ENCODE measurements around the gene MBD6. TPM values are rescaled to one million over a fixed set of nuclear protein-coding genes. Genes with fewer than 3 reads are reported as not detected.

MBD6 gene
- total and polyA plus RNA-seq, 2 of the 13 experiments (the other 11 are each of a cell fraction or from before 2014, with no cell fraction given): 4.1 to 5.9 TPM

DNA sequence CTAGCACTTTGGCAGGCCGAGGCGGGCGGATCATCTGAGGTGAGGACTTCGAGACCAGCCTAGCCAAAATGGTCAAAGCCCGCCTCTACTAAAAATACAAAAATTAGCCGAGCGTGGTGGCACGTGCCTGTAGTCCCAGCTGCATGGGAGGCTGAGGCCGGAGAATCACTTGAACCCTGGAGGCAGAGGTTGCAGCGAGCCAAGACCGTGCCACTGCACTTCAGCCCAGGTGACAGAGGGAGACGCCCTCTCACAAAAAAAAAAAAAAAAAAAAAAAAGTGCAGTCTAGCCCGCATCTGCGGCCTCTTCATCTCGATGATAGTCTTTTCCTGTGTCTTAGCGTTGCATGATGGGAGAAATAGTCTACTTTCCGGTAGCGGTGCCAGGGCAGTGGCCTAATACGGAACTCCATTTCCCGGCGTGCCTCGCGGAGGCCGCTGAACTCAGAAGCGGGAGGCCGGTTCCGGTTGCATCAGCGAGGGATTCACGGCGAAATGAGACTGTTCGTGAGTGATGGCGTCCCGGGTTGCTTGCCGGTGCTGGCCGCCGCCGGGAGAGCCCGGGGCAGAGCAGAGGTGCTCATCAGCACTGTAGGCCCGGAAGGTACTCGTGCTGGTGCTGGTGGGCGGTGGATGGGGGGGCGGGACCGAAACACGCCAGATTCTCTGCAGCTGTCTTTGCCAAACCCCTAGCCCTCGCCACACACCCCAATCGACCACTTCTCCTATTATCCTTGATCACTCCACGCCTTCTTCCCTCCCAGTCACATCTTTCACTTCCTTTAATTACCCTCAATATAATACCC lies 34.8 kb upstream of the MBD6 start, which contains the start of gene MARS1 (continued):
- TF ChIP-seq PITX1 (CRISPR knock-in tag; IDR thresholded peaks at IDR 0.05): peak; percentile 68
- TF ChIP-seq, protein P1, sequence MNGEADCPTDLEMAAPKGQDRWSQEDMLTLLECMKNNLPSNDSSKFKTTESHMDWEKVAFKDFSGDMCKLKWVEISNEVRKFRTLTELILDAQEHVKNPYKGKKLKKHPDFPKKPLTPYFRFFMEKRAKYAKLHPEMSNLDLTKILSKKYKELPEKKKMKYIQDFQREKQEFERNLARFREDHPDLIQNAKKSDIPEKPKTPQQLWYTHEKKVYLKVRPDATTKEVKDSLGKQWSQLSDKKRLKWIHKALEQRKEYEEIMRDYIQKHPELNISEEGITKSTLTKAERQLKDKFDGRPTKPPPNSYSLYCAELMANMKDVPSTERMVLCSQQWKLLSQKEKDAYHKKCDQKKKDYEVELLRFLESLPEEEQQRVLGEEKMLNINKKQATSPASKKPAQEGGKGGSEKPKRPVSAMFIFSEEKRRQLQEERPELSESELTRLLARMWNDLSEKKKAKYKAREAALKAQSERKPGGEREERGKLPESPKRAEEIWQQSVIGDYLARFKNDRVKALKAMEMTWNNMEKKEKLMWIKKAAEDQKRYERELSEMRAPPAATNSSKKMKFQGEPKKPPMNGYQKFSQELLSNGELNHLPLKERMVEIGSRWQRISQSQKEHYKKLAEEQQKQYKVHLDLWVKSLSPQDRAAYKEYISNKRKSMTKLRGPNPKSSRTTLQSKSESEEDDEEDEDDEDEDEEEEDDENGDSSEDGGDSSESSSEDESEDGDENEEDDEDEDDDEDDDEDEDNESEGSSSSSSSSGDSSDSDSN (CRISPR knock-in tag; IDR thresholded peaks at IDR 0.05): peak; percentile 44; the same call in 1 of the 2 replicates
- peak; percentile 92 for TF ChIP-seq HDAC1 (CRISPR knock-in tag; IDR thresholded peaks at IDR 0.05)
- no peak for TF ChIP-seq PAX8 (CRISPR knock-in tag; IDR thresholded peaks at IDR 0.05; ENCODE audit: borderline replicate concordance)
- no peak for TF ChIP-seq ZNF75D (CRISPR knock-in tag; IDR thresholded peaks at IDR 0.05; ENCODE audit: borderline replicate concordance)
- no peak for TF ChIP-seq ZNF775 (CRISPR knock-in tag; IDR thresholded peaks at IDR 0.05; ENCODE audit: borderline replicate concordance)
- TF ChIP-seq HDAC2 (CRISPR knock-in tag; IDR thresholded peaks at IDR 0.05): no peak
- no peak for TF ChIP-seq ZNF205 (CRISPR knock-in tag; IDR thresholded peaks at IDR 0.05)
- TF ChIP-seq TBX2 (CRISPR knock-in tag; IDR thresholded peaks at IDR 0.05; ENCODE audit: borderline replicate concordance): peak; percentile 67
- no peak for TF ChIP-seq TRIM24 (CRISPR knock-in tag; IDR thresholded peaks at IDR 0.05)
- TF ChIP-seq IRX3 (CRISPR knock-in tag; IDR thresholded peaks at IDR 0.05; ENCODE audit: borderline replicate concordance, low read depth): no peak
- TF ChIP-seq, protein P2, sequence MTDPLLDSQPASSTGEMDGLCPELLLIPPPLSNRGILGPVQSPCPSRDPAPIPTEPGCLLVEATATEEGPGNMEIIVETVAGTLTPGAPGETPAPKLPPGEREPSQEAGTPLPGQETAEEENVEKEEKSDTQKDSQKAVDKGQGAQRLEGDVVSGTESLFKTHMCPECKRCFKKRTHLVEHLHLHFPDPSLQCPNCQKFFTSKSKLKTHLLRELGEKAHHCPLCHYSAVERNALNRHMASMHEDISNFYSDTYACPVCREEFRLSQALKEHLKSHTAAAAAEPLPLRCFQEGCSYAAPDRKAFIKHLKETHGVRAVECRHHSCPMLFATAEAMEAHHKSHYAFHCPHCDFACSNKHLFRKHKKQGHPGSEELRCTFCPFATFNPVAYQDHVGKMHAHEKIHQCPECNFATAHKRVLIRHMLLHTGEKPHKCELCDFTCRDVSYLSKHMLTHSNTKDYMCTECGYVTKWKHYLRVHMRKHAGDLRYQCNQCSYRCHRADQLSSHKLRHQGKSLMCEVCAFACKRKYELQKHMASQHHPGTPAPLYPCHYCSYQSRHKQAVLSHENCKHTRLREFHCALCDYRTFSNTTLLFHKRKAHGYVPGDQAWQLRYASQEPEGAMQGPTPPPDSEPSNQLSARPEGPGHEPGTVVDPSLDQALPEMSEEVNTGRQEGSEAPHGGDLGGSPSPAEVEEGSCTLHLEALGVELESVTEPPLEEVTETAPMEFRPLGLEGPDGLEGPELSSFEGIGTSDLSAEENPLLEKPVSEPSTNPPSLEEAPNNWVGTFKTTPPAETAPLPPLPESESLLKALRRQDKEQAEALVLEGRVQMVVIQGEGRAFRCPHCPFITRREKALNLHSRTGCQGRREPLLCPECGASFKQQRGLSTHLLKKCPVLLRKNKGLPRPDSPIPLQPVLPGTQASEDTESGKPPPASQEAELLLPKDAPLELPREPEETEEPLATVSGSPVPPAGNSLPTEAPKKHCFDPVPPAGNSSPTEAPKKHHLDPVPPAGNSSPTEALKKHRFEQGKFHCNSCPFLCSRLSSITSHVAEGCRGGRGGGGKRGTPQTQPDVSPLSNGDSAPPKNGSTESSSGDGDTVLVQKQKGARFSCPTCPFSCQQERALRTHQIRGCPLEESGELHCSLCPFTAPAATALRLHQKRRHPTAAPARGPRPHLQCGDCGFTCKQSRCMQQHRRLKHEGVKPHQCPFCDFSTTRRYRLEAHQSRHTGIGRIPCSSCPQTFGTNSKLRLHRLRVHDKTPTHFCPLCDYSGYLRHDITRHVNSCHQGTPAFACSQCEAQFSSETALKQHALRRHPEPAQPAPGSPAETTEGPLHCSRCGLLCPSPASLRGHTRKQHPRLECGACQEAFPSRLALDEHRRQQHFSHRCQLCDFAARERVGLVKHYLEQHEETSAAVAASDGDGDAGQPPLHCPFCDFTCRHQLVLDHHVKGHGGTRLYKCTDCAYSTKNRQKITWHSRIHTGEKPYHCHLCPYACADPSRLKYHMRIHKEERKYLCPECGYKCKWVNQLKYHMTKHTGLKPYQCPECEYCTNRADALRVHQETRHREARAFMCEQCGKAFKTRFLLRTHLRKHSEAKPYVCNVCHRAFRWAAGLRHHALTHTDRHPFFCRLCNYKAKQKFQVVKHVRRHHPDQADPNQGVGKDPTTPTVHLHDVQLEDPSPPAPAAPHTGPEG (CRISPR knock-in tag; IDR thresholded peaks at IDR 0.05): no peak
- TF ChIP-seq ZNF891 (CRISPR knock-in tag; IDR thresholded peaks at IDR 0.05): 0 out of 2 replicates have a peak, but pooled peaks have one; percentile 40

Data from HepG2 (cell line).